ENCODE results near the gene MED4. TPM values are rescaled to one million over a fixed set of nuclear protein-coding genes. Genes with fewer than 3 reads are reported as not detected.

The MED4 gene
- polyA plus RNA-seq (ENCODE audit: insufficient read length in 3 of 3): 100 to 1,000 TPM in 2 of 3 donors, 10 to 100 TPM in 1; 99.3 to 110 (median 107) TPM

DNA sequence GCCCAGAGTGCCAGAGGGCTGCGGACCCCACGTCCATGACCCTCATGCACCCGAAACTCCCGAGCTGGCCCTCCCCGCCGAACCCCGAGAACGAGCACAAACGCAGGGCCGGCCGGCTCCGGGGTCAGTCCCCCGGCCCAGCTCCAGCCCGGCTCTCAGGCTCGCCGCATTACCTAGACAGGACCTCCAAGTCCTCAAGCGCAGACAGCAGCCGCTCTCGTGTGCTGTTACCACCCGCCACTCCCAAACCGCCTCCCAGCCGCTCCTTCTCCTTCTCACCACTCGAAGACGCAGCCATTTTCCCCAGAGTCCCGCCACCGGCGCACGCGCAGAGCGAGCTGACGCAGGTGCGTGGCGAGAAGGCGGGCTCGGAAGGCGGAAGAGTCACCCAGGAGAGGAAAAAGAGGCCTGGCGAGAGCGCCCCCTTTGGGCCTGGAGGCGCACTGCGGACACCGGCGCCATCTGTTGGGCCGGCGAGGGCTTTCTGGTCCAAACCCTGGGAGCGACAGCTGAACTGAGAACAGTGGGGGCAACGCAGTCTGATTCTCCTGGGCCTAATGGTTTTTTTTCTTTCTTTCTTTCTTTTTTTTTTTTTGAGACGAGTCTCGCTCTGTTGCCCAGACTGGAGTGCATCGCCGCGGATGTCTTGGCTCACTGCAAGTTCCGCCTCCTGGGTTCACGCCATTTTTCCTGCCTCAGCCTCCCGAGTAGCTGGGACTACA lies at the start of gene MED4:
MED4 (minus strand) TSS at position 324 of the 722 bp plus-strand sequence; CDS start at position 298, 26 bp downstream.
- peak; percentile 88 to 92 (median 90) for DNase-seq (ENCODE audit: low read depth in 3 of 3, low spot score in 2 of 3)

- DNase-seq (ENCODE audit: low read depth in 3 of 3, low spot score in 2 of 3): no peak
These were observed 49.6 kb upstream of the MED4 start for GRCh38 chr13:48144413-48145035.

- no peak for DNase-seq (ENCODE audit: low read depth in 3 of 3, low spot score in 2 of 3)
These were observed 47.5 kb upstream of the MED4 start for GRCh38 chr13:48142436-48142835.

DNA sequence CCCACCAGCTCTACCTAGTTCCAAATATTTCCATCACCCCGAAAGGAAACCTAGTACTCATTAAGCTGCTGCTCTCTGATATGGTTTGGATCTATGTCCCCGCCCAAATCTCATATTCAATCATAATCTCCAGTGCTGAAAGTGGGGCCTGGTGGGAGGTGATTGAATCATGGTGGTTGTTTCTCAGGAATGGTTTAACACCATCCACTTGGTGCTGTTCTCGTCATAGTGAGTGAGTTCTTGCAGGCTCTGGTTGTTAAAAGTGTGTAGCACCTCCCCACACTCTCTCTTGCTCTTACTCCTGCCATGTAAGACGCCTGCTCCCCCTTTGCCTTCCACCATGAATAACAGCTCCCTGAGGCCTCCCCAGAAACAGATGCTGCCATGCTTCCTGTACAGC lies 43.4 kb upstream of the MED4 start:
- DNase-seq (ENCODE audit: low read depth in 3 of 3, low spot score in 2 of 3): no peak

- DNase-seq (ENCODE audit: low read depth in 3 of 3, low spot score in 2 of 3): no peak
These were observed 38.1 kb upstream of the MED4 start for GRCh38 chr13:48132961-48133360.

- DNase-seq (ENCODE audit: low read depth in 3 of 3, low spot score in 2 of 3): no peak
These were observed 36.6 kb upstream of the MED4 start for GRCh38 chr13:48131533-48131932.

DNA sequence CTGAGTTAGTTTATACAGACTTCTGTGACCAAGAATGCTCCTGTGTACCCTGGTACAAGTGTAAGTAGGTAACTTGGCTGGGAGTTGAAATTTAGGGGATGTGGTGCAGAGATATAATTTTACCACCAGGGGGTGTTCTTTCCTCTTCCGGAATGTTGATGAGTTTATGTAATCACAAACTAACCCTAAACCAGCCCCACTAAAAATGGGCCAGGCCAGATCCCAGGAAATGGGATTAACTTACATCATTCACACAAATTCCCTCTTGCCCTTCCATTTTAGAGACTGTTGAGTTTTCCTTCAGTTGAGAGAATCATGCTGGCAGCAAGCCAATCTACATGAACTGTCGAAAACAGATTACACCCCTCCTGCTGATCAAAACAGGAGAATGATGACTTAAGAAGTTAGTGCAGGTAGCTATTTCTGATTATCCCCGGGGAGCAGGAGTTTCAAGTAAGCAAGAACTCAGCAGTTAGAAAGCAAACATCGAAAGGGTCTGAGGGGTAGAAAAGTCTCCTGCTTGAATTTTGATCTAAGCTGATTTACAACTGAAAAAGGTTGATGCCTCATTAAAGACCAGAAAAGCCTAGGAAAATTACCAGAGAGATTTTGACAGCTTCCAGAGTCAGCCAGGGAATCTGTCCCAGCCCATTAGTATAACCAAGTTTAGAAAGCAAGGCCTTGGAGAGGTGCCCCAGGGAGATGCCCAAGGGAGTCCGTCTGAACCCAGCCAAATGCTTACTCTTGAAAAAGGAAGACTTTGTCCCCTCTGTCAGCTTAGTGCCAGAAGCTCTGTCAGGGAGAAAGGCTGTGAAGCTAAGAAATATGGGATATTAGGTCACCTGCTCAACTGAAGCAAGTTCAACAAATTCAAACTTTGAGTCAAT lies 32.3 kb upstream of the MED4 start:
- peak in 2 of 3 donors; percentile 52 to 57 for DNase-seq (ENCODE audit: low read depth in 3 of 3, low spot score in 2 of 3)

DNA sequence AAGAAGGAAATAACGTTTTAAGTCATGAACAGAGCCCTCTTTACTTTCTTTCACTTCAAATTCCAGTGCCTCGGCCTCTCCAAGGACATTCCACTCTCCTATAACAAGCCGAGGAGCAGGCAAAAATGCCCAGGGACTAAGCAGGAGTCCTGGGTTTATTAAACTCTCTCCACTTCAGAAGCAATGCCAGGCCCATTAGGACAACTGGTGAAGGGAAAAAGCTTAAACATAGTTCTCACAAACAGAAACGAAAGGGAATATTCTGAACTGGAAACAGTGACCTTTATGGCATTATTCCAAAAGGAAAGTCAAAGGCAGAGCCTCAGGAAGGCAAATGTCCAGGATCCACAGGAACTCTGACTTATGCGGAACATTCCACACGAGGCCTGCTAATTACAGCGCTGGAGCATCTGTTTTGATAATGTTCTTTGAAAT lies 30.9 kb upstream of the MED4 start:
- DNase-seq (ENCODE audit: low read depth in 3 of 3, low spot score in 2 of 3): no peak

DNA sequence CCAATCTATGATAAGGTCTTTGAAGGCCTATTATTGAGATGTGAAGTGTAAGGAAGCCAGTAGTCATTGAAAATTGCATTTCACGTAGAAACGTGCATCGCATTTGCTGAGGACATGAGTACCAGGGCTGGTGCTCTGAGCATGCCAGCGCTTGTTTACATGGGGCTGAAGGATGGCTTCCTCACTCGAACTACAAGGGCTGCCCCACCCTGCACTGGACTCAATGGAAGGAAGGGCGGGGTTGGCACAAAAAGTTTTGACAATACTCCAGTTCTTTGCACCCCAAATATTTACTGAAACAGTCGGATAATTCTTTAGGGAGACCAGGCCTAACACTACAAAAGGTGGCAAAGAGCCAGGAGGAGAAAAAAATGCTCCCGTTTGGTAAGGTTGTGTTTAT lies 28.9 kb upstream of the MED4 start:
- no peak for DNase-seq (ENCODE audit: low read depth in 3 of 3, low spot score in 2 of 3)

- DNase-seq (ENCODE audit: low read depth in 3 of 3, low spot score in 2 of 3): peak in 1 of 3 donors; percentile 25
These were observed 26.8 kb upstream of the MED4 start for GRCh38 chr13:48121733-48122132.

- no peak for DNase-seq (ENCODE audit: low read depth in 3 of 3, low spot score in 2 of 3)
These were observed 25.3 kb upstream of the MED4 start for GRCh38 chr13:48120241-48120640.

DNA sequence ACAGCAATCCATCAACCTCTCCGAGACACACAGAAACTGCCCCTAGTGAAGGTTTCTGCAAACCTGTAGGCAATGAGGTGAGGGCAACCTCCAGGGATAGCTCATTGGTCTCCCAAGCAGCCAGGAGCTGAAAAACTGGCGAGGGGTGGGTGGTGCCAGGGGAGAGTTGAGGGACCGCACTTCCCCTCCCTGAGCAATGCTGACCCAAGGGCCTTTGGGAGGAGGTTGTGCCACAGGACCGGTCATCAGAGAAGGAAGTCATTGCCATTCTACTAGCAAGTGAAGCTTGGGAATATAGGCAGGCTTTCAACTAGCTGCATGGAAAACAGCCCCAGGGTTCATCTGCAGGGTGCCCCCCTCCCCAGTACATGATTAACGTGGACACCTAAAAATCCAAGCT lies 23.1 kb upstream of the MED4 start:
- no peak for DNase-seq (ENCODE audit: low read depth in 3 of 3, low spot score in 2 of 3)

- no peak for DNase-seq (ENCODE audit: low read depth in 3 of 3, low spot score in 2 of 3)
These were observed 21.9 kb upstream of the MED4 start for GRCh38 chr13:48116808-48117207.

DNA sequence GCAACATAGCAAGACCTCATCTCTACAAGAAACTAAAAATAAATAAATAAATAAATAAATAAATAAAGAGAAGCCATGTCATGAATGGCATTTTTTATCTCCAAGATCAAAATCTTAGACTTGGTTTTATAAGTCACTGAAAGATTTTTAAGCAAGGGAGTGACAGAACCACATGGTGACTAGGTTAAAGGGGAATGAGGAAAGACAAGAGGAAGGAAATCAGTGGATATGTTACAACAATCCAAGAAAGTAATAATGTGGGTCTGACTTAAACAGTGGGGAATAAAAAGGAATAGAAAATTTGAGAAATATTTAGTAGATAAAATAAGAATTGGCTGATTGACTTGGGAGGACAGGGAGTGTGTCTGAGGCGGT lies 18.8 kb upstream of the MED4 start:
- DNase-seq (ENCODE audit: low read depth in 3 of 3, low spot score in 2 of 3): no peak

- no peak for DNase-seq (ENCODE audit: low read depth in 3 of 3, low spot score in 2 of 3)
These were observed 18.2 kb upstream of the MED4 start for GRCh38 chr13:48112896-48113755.

DNA sequence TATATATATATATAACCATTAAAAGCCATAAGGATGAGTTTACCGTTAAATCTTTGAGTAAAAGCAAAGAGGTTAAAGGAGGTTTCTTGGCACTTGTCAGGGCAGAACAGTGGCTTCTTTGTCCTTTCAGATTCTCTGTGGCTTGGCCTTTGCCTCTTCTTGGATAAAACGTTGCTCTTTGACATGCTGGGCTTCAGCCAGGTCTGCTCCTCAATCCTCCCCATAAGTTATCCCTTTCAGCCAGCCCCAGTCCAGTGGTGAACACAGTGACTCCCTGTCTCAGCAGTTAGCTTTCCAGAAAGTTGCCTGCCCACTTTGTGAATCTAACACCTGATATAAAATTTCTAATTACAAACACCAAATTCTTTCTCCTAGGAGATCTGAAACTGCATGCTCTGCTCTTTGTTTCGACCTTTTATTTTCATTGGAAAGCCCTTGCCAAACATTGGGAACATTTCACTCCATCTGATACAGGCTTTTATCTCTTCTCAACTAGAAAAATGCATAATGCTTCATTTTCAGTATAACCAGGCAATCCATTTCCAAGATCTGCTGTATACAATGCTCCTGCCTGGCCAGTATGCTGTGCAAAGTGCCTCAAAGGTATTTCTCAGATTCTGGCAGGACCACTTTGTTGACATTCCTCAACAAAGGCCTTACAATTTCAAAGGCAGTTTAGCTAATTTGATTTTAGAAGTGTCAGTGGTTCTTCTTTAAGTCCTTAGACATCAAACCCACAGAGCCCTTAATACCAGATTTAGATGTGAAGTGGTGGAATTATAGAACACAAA lies 16.2 kb upstream of the MED4 start:
- DNase-seq (ENCODE audit: low read depth in 3 of 3, low spot score in 2 of 3): no peak

- no peak for DNase-seq (ENCODE audit: low read depth in 3 of 3, low spot score in 2 of 3)
These were observed 15.4 kb upstream of the MED4 start for GRCh38 chr13:48110132-48110868.

GRCh38 chr13:48108106-48108505 lies 13.2 kb upstream of the MED4 start:
- no peak for DNase-seq (ENCODE audit: low read depth in 3 of 3, low spot score in 2 of 3)

DNA sequence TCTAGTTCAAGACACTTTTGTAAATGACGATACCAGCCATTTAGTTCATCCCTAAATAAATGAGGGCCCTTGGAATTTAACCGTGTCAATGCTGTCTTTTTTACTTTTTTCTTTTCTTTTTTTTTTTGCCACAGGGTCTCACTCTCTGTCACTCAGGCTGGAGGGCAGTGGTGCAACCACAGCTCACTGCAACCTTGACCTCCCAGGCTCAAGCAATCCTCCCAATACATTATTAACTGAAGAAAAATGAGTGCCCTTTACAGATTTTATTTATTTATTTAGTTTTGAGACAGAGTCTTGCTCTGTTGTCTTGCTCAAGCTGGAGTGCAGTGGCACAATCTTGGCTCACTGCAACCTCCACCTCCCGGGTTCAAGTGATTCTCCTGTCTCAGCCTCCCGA lies 2.9 kb upstream of the MED4 start:
- DNase-seq (ENCODE audit: low read depth in 3 of 3, low spot score in 2 of 3): no peak
